DMS 273 (cell line): ENCODE data around the gene MRNIP.

Experiments used
- DNase-seq: peaks from one replicate; lab custom pipeline; 2025; ENCODE audit not compliant: unreplicated experiment; lab: John Stamatoyannopoulos, UW

Gene MRNIP

DNA sequence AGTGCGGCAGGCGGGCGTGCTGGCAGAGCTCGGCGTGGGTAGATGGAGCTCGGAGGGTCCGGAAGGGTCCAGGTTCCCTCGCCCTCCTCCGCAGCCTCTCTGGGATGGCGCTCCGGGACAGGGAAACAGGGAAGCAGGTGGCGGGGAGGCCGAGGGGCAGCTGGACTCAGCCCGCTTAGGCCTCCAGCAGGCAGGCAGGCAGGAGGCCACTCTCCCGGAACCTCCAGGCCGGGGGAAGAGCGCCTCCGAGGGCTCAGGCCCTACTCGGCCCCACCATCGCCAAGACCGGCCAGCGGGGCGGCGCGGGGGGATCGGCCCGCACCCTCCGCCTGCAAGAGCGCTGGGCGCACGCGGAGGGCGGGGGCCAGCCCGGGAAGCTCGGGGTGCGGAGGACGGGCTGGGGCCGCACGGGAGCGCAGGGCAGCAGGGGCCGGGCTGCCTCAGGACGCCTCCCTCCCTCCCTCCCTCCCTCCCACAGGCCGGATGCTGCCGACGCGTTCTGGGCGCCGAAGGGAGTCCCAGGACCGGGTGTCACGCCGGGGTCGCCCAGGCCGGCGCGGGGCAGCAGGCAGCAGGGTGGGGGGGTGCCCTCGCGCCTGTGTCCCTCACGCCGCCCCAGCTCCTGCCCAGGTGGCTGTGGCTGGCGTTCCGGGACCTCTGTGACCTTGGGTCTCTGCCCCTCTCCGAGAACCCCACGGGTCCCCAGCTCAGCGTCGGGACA, 52.9 kb downstream of the MRNIP start:
- DNase-seq: peak; percentile 59

DNA sequence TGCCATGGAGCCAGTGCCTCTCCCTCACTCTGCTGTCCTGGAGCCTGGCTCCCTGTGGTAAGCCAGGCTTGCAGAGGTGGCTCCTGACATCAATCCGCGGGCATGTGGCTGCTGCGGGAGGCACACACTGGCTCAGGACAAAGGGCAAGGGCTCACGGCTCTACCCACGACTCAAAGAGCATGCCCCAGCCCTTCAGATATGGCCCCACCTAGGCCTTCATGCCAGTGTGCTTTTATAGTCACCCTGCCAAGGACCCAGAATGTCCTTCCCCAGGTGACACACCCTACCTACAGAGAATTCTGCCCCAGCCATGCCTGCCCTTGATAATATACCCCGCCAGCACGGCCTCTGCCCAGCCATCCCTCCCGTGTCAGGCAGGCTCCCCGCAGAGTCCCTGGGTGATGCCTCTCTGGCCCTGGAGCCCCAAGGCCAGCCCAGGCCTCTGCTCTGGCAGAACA, 53.5 kb downstream of the MRNIP start:
- DNase-seq: peak; percentile 54

DNA sequence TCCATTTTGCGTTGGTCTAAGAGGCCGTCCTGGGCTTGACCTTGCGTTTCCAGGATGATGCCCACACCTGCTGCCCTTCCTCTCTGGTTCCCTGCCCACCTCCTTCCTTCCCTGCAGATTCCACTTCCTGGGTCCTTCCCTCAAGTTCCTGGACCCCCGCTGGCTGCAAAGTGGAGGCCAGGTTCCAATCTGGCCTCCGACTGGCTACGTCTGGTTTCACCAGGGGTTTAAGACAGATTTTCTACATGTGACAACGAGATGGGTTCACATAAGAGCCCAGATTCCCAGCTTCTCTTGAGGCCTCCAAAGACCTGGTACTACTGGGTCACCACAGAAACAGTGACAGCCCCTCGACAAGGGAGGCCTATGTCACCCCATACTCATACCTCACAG, 54.1 kb downstream of the MRNIP start:
- no peak for DNase-seq

DNA sequence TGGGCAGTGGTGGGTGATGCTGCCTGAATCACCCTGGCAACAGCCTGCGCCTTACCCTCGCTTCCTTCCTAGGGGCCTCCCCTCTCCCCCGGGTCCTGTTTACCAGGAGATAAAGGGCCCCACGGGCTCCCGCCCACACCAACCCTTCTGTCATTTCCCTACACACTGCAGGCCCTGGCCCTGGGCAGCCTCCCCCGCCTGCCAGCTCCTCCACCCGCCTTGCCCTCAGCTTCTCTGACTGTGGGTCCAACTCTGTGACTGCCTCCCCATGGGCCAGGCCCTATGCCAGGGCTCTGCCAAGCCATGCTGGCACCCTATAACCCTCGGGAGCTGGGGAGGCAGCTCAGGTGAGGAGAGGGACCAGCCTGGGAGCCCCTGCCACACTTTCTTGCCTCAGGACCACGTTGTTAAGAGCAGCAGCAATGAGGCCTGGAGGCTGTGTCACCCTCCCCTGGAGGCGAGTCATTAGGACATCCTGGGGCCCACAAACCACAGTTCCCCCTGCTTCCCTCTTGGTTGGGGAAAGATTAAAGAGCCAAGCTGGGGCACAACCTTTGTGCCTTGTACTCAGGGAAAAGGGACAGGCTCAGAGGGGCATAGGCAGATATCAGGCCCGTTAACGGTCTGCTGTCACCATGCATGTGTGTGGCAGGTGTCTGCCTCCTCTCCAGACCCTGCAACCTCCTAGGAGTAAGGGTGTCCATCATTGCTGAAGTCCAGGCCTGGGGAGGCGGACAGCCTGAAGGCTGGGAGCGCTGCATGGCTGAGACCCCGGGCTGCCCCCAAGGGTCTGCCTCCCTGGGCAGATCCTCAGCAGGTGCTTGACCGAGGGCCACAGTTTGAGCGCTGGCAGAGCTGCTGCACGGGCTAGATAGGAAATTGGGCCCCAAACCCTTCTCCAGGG, 54.7 kb downstream of the MRNIP start:
- DNase-seq: peak; percentile 70

DNA sequence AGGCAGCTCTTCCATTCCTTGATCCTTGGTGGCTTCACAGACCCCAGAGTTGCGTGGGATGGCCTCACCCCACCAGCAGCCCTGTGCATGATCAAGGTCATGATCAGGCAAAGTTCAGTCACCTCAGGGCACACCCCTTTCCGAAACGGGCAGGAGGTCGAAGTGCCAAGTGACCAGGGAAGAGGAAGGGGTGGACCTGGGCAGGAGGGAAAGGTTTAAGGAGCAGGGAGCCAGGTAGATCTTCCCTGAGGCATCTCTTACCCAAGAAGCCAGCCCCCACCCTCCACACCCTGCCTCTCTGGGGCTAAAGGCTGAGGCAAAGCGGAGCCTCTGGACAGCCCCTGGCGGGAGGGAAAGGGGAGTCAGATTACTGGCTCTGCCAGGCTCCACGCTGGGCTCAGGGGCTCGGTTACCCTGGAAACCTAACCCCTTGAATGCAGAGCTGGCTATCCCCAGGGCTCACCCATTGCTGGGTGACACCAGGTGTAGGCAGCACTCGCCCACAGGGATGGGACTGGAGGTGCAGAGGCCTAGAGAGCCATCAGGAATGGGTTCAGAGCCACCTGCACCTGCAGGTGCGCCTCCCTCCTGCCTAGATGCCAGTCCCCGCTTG, 55.6 kb downstream of the MRNIP start:
- DNase-seq: peak; percentile 58

DNA sequence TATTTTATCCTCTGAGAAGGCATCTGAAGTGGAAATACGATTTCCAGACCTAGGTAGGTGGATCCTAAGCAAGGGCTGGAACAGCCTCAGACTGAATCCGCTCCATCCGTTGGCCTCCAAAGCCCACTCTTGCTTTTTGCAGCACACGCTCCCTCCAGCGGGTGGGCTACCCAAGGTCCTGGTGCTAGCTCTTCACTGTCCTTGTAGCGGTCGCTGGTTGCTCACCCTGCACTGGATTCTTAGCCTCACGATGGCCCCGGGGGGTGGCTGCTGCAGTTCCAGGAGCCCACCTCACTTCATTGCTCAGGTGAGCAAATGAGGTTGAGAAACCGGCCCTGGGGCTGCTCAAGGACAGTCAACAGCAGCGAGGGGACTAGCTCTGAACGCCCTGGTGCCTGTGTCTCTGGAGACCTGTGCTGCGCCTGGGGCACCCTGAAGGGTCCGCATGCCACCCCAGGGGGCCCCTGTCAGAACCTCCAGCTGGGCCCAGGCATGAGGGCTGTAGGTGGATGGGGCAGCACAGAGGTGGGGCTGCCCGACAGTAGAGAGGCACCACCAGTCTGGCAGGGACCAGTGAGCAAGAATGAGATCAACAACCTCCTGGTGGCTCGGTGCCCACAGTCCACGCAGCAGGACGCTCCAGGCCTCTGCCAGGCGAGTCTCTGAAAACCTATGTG, 56.3 kb downstream of the MRNIP start:
- no peak for DNase-seq

DNA sequence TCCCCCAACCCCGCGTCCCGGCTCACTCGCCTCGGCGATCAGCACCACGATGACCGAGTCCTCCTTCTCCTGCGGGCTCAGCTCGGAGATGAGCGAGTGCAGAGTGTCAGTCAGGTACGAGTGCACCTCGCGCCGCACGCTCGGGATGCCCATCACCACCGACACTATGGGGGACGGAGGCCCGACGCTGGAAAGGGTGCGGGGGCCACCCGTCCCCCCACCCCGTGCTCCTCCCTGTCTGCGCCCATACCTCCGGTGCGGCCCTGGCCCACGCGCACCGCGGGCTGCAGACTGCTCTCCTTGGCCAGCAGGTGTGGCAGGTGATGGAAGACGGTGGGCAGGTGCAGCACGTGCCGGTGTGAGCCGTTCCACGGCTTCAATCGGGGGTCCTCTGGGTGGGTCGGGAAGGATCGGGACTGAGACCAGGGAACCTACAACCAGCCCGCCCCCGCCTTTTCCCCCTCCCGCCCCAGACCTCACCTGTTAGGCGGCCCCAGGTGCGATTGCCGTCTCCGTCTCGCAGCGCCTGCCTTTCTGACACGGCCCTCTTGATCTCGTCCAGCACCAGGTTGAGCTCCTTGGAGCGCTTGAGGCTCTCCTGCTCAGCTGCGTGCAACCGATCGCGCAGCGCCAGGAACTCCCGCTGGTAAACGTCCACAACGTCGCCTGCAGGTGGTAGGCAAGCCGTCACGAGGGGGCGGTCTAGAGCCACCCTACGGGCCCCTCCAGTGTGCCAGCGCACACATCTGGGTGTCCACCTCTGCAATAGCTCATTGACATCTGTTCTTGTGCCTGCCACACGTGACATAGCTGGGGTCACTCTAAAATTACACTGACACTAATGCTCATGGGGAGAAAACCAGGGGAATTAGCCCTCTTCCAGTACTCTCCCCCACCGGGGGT, 57.1 kb downstream of the MRNIP start:
- DNase-seq: no peak

DNA sequence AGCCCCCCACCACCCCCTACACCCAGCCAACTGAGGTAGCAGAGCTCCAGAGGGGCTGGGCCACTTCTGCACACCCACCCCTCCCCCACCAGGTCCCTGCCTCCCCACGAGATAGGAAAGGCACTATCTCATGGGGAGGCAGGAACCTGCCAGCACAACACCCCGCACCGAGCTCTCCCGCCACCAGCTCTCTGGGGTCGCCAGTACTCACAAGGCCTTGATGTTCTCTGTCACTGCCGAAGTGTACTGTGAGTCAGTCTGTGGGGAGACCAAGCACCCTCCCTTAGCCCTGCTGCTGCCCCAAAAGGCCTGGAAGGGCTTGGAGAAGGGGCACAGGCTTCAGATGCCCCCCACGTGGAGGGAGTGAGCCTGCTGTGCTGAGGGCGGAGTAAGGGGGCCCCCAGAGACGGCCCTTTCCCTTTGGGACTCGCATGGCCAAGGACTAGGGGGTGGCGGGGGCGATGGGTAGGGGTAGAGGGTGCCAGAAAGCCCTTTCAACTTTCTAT, 57.9 kb downstream of the MRNIP start:
- no peak for DNase-seq

DNA sequence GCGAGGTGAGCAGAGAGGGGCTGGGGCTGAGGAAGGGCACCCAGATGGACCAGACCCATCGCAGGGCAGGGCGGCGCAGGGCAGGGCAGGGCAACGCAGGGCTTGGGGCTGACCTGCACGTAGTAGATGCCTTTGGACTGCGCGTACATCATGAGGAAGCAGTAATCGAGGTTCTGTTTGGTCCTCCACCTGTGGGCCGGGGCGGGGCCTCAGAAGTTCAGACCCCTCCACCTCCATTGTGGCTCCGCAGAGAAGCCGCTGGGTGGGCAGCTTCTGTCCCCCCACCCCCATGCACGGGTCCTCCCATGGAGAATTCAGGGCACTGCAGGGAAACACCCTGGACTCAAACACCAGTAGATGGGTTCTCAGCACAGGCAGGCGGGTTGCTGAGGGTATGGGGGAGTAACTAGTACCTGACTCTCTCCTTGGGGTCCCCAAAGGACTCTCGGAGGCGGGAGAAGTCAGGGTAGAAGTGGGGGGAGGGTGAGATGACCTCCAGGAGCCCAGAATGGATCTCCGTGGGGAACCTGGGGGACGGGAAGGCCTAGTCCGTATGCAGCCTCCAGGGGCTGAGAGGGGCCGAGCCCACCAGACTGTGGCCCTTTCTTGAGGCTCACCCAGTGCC, 58.4 kb downstream of the MRNIP start:
- no peak for DNase-seq

DNA sequence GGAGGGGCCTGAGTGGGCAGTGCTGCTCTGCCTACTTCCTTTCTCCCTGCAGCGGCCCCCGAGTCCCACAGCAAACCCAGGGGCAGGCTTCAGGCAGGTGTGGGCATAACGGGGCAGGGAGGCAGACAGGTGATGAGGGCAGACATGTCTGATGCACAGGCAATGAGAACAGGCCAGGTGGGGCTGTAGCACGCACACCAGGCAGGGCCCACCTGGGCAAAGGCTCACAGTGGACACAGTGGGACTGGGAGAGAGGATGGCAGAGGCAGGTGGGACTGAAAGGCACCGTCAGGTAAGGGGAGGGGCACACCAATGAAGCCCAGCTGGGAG, 59.0 kb downstream of the MRNIP start:
- DNase-seq: no peak

DNA sequence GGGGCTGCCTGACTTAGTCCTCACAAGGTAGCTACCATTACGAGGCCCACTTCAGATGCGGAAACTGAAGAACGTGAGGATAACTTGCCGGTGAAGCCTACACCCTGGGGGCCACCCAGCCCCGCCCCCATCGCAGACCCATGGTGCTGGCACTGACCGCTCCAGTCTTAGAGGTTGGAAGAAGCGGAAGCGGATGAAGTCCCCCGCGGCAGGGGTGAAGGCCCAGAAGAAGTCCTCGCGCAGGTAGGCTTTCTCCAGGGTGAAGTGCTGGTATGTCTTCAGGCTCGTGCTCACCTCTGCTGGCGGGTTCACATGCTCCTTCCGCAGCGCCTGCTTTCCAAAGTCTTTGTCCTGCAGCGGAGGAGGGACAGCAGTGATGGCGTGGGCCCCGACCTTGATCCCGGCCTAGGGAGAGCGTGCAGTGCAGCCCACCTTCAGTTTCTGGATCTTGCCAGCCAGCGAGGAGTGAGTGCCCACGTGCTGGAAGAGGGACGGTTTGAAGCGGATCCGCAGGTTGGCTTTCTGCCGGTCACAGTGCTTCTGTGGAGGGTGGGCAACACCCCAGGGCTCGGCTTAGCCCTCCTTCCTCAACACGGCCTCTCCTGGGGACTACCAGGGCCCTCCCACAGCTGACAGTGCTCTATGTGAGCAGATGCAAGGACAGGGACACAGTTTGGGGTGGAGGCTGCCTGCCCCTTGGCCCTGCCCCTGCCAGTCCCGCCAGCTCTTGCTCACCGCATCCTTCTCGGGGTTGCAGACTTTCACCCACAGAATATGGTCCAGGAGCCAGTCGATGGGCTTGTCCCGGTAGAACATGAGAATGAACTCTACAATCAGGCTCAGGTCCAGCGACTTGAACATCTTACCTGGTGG, 59.6 kb downstream of the MRNIP start:
- no peak for DNase-seq

DNA sequence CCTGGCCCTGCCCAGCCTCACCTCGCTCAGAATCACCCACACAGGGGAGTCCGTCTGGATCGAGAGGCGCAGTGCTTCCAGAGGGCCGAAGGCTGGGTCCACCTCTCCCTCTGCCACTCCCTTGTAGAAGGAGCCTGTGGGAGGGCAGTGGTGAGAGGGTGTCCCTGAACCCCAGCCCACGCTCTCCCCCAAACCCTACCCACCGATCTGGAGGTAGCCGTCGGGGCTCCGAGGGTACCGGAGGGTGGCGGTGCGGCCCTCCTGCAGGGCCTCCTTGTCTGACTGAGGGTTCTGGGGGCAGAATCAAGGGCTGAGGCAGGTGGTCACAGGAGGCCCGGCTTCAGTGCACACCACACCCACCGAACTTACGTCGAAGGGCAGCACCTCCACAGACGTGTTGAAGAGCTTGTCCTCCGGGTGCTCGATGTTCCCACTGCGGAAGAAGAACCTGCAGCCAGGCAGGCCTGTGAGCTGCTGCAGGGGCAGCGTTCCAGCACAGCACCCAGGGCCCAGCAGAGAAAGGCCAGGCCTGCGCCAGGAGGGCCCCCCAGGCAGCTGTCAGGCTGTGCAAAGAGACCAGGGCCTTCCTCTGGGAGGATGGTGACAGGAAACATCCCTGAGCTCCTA, 60.4 kb downstream of the MRNIP start:
- DNase-seq: no peak

DNA sequence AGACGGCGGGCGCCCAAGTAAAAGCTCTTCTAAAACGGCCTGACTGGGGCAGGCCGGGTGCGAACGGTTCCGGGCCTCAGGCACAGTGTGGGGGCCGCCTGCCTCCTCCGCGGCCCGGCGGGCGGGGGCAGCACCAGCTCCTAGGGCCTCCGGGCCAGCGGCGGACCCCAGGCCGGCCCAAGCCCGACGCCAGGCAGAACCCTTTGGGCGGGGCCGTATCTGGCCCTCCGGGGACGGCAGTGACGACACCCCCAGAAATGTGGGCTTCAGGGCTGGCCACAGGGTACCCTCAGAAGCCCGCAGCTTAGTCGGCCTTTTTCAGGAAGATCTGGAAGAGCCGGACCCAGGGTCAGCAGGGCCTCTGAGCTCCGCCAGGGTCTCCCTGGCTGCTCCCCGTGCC, 60.9 kb downstream of the MRNIP start:
- no peak for DNase-seq

DNA sequence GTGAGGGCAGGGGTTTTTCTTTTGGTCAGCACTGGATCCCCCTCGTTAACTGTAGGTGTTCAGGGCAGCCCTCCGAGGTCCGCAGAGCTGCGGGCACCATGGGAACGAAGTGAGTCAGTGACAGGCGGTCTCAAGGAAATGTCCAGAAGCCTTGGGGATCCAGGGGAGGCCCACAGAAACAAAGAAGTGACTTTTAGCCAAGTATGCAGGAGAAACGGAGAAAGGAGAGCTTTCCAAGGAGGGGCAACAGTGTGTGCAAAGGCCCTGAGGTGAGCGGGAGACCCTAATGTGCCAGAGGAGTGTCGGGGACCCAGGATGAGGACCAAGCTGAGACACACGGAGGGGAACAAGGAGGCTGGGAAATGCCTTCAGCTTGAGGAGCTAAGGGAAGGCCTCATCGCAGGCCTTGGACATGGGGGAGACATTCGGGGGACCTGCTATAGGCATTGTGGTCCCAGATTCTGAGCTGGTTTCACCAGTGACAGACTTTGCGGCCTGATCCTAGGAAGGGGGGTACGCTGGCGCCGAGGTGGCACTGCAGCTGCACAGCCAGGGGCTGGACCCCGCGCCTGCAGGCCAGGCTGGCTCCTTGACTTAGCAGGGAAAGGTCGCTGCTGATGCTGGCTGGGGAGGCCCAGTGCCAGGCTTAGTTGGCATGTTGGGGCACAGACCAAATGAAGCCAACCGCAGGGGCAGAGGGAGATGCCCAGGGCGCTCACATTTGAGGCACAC, 61.6 kb downstream of the MRNIP start:
- DNase-seq: no peak

DNA sequence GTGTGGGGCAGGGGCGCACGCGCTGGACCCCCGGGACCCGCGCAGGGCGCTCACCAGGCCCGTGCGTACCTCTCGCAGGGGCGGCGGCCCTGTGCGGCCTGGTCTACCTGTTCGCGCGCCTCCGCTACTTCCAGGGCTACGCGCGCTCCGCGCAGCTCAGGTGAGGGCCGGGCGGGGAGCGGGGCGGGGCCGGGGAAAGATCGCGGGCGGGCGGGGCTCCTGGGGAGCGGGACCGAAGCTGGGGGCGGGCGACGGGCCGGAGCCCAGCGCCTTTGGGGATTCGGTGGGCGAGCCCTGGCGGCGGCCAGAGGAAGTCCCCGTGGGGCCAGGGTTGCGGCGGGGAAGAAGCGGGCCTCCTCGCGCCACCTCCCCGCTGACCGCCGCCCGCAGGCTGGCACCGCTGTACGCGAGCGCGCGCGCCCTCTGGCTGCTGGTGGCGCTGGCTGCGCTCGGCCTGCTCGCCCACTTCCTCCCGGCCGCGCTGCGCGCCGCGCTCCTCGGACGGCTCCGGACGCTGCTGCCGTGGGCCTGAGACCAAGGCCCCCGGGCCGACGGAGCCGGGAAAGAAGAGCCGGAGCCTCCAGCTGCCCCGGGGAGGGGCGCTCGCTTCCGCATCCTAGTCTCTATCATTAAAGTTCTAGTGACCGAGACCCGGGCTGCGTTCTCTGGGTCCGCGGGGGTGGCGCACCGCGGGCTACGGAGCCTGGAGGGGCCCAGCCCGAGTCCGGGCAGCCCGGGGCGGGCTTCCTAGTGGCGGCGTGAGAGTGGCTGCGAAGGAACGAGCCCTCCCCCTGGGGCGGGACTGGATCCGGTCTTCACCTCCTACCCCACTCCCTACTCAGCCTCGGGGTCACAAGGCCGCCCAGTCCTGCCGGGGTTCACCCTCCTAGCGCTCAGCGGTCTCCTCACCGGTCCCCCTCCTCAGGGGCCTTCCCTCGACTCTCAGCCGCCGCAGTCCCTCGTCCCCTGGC, 62.5 kb downstream of the MRNIP start:
- DNase-seq: peak; percentile 86

DNA sequence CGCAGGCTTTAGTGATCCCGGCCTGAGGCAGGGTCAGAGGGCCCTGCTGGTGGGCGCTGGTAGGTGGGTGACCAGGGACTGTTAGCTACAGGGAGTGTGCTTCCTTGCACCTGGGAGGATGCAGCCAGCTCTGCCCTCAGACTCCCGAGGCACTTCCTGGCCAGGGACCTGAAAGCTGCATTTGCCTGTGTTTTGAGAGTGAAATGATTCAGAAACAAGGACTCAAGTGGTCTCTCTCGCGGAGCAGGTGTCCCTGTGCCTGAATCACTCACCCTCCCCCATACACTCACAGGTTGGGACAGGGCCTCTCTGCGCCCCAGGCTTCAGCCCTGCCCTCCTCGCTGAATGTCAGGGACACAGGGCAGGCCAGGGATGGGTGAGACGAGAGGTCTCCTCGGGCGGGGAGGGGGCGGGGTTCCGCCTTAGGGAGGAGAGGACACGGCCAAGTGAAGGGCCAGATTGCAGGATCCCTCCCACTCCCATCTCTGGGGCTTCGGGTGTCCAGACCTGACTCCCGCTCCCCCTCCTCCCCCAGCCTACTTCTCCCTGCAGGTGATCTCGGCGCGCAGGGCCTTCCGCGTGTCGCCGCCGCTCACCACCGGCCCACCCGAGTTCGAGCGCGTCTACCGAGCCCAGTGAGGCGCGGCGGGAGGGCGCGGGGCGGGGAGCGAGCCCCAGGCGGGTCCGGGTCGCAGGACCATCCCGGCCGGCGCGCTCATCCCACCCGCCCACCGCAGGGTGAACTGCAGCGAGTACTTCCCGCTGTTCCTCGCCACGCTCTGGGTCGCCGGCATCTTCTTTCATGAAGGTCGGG, 63.4 kb downstream of the MRNIP start:
- peak; percentile 62 for DNase-seq
